HepG2 (cell line): ENCODE results near the gene REPIN1. TPM values are rescaled to one million over a fixed set of nuclear protein-coding genes. Genes with fewer than 3 reads are reported as not detected.

ENCODE experiments used
- ETV6 ChIP-seq: sonication (generic); formaldehyde crosslinking; conservative IDR thresholded peaks from 2 replicates; pipeline ENCODE4 v1.4.0; 2020; ENCODE audit warnings: missing genetic modification reagents
- GFI1 ChIP-seq: sonication (generic); formaldehyde crosslinking; IDR thresholded peaks from 2 replicates; pipeline ENCODE4 v1.5.0; 2020; ENCODE audit warnings: missing genetic modification reagents, mild to moderate bottlenecking, borderline replicate concordance
- HNF4A ChIP-seq: sonication (generic); formaldehyde crosslinking; IDR thresholded peaks from 2 replicates; pipeline ENCODE4 v1.4.0; 2020; ENCODE audit warnings: missing genetic modification reagents
- HNRNPL ChIP-seq: fragments of 200-400 bp; formaldehyde crosslinking; IDR thresholded peaks from 2 replicates; pipeline ENCODE4 v1.6.1; 2017; ENCODE audit warnings: mild to moderate bottlenecking, low read depth, low read length
- NCOA2 ChIP-seq: sonication (generic); formaldehyde crosslinking; IDR thresholded peaks from 2 replicates; pipeline ENCODE4 v1.8.0; 2022; ENCODE audit warnings: inconsistent platforms
- NFYB ChIP-seq: sonication (generic); formaldehyde crosslinking; IDR thresholded peaks from 2 replicates; pipeline ENCODE4 v1.4.0; 2020; ENCODE audit warnings: missing genetic modification reagents
- PHF5A ChIP-seq: IDR thresholded peaks from one replicate; pipeline ENCODE4 v1.6.1; 2018; ENCODE audit warnings: low read depth, missing genetic modification reagents; ENCODE audit not compliant: unreplicated experiment
- POLR2AphosphoS5 ChIP-seq: IDR thresholded peaks from 2 replicates; pipeline ENCODE4 v1.6.1; 2012; ENCODE audit warnings: low read depth, low read length
- REPIN1 ChIP-seq: sonication (generic); formaldehyde crosslinking; IDR thresholded peaks from 2 replicates; pipeline ENCODE4 v1.8.0; 2022; ENCODE audit warnings: missing genetic modification reagents, low read depth, mild to moderate bottlenecking, borderline replicate concordance
- ZBTB38 ChIP-seq: sonication (generic); formaldehyde crosslinking; IDR thresholded peaks from 2 replicates; pipeline ENCODE4 v1.5.1; 2020; ENCODE audit warnings: mild to moderate bottlenecking, missing genetic modification reagents
- ZMYM2 ChIP-seq: sonication (generic); formaldehyde crosslinking; IDR thresholded peaks from 2 replicates; pipeline ENCODE4 v1.8.0; 2022; ENCODE audit warnings: mild to moderate bottlenecking, missing genetic modification reagents
- ZNF256 ChIP-seq: sonication (generic); formaldehyde crosslinking; conservative IDR thresholded peaks from 2 replicates; pipeline ENCODE4 v1.4.0; 2020; ENCODE audit warnings: missing genetic modification reagents
- ZNF446 ChIP-seq: sonication (generic); formaldehyde crosslinking; IDR thresholded peaks from 2 replicates; pipeline ENCODE4 v1.5.0; 2020; ENCODE audit warnings: mild to moderate bottlenecking, missing genetic modification reagents
- ZNF713 ChIP-seq: sonication (generic); formaldehyde crosslinking; IDR thresholded peaks from 2 replicates; pipeline ENCODE4 v1.4.0; 2020; ENCODE audit warnings: mild to moderate bottlenecking, missing genetic modification reagents
- ZNF75D ChIP-seq: sonication (generic); formaldehyde crosslinking; IDR thresholded peaks from 2 replicates; pipeline ENCODE4 v1.8.1; 2023; ENCODE audit warnings: missing genetic modification reagents, mild to moderate bottlenecking, borderline replicate concordance
- ZSCAN12 ChIP-seq: sonication (generic); formaldehyde crosslinking; IDR thresholded peaks from 2 replicates; pipeline ENCODE4 v1.9.0; 2021; ENCODE audit warnings: mild to moderate bottlenecking, missing genetic modification reagents
- polyA plus RNA-seq, 8 experiments: library from polyadenylated mRNA; depleted of rRNA in 3 of 8; stranded (reverse) in 7 of 8; unstranded in 1 of 8; fragments of >200 nt; fragmentation: Illumina TruSeq in 4 of 8; extraction: Trizol in 4 of 8; gene quantifications; 2 replicates each; pipeline versions ENCODE4 v1.2.1 to v1.2.3, GENCODE V29; 2011 to 2016; ENCODE audit warnings: low read depth in 4 of 8, missing spikeins in 1 of 8, mixed read lengths in 1 of 8; ENCODE audit not compliant: insufficient read depth in 1 of 8
- total RNA-seq, 5 experiments: library from RNA; depleted of rRNA; stranded (reverse); fragments of >200 nt; fragmentation: Illumina TruSeq; extraction: Trizol; gene quantifications; 2 replicates each; pipeline ENCODE4 v1.2.3, GENCODE V29; 2016; ENCODE audit warnings: low read depth in 1 of 5
- TF ChIP-seq, protein P1 (sequence below): sonication (generic); formaldehyde crosslinking; IDR thresholded peaks from 2 replicates; pipeline ENCODE4 v1.8.0; 2022; ENCODE audit warnings: mild to moderate bottlenecking, missing genetic modification reagents, moderate library complexity
- TF ChIP-seq, protein P2 (sequence below): sonication (generic); formaldehyde crosslinking; conservative IDR thresholded peaks from 2 replicates; pipeline ENCODE4 v1.4.0; 2020; ENCODE audit warnings: mild to moderate bottlenecking, missing genetic modification reagents, moderate library complexity
- TF ChIP-seq, protein P3 (sequence below), 2 experiments: sonication (generic) in 1 of 2; formaldehyde crosslinking in 1 of 2; IDR thresholded peaks; 2 replicates each; pipeline versions ENCODE4 v1.6.1 to v1.9.0; 2014 to 2022; ENCODE audit warnings: antibody characterized with exemption in 1 of 2, borderline replicate concordance in 1 of 2, inconsistent platforms in 1 of 2, low read depth in 1 of 2, missing genetic modification reagents in 1 of 2

REPIN1 gene
- total and polyA plus RNA-seq, 2 of the 13 experiments (the other 11 are each of a cell fraction or from before 2014, with no cell fraction given), result 69.9 to 108 TPM

DNA sequence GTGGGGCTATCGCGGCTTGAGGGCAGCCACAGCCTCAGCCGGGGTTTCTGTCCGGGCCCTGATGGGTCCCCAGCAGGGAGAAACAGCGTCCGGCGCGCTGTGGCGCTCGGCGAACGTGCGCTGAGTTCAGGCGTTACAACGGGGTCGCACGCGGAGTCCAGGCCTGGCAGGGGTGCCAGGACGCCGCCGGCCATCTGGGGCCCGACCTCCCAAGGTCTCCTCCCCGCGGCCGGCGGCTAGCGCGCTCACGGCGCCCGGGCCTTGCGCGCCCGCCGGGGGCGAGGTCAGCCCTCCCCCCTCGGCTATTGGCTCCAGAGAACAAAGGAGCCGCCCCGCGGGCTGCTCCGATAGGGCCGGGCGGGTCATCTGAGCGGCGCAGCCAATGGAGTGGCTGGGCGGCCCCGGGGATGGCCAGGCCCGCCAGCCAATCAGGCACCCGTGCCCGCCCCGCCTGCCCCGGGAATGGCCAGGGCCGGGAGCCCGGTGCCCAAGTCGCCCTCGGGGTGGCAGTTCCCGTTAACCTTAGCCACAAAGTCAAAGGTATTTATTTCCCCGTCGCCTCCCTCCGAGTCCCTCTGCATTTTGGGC lies 10.3 kb downstream of the REPIN1 start, which contains the start of gene ZNF775 (continued):
- TF ChIP-seq, protein P1, sequence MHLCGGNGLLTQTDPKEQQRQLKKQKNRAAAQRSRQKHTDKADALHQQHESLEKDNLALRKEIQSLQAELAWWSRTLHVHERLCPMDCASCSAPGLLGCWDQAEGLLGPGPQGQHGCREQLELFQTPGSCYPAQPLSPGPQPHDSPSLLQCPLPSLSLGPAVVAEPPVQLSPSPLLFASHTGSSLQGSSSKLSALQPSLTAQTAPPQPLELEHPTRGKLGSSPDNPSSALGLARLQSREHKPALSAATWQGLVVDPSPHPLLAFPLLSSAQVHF (CRISPR knock-in tag), result no peak
- TF ChIP-seq, protein P2, sequence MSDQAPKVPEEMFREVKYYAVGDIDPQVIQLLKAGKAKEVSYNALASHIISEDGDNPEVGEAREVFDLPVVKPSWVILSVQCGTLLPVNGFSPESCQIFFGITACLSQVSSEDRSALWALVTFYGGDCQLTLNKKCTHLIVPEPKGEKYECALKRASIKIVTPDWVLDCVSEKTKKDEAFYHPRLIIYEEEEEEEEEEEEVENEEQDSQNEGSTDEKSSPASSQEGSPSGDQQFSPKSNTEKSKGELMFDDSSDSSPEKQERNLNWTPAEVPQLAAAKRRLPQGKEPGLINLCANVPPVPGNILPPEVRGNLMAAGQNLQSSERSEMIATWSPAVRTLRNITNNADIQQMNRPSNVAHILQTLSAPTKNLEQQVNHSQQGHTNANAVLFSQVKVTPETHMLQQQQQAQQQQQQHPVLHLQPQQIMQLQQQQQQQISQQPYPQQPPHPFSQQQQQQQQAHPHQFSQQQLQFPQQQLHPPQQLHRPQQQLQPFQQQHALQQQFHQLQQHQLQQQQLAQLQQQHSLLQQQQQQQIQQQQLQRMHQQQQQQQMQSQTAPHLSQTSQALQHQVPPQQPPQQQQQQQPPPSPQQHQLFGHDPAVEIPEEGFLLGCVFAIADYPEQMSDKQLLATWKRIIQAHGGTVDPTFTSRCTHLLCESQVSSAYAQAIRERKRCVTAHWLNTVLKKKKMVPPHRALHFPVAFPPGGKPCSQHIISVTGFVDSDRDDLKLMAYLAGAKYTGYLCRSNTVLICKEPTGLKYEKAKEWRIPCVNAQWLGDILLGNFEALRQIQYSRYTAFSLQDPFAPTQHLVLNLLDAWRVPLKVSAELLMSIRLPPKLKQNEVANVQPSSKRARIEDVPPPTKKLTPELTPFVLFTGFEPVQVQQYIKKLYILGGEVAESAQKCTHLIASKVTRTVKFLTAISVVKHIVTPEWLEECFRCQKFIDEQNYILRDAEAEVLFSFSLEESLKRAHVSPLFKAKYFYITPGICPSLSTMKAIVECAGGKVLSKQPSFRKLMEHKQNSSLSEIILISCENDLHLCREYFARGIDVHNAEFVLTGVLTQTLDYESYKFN, result peak; percentile 45; the same call in 1 of the 2 replicates
- TF ChIP-seq ZNF446 (no peak), POLR2AphosphoS5 (peak; percentile 78), ZNF713 (CRISPR knock-in tag) (no peak), ZSCAN12 (CRISPR knock-in tag) (0 out of 2 replicates have a peak, but pooled peaks have one; percentile 61), REPIN1 (no peak), ZNF256 (CRISPR knock-in tag) (0 out of 2 replicates have a peak, but pooled peaks have one; percentile 48), ZMYM2 (CRISPR knock-in tag) (no peak), HNF4A (no peak), NCOA2 (CRISPR knock-in tag) (peak; percentile 32; the same call in 1 of the 2 replicates), GFI1 (CRISPR knock-in tag) (peak; percentile 48; the same call in 1 of the 2 replicates), NFYB (peak; percentile 97), ZBTB38 (CRISPR knock-in tag) (0 out of 2 replicates have a peak, but pooled peaks have one; percentile 25), HNRNPL (peak; percentile 85; the same call in 1 of the 2 replicates), ZNF75D (no peak), PHF5A (peak; percentile 39), ETV6 (CRISPR knock-in tag) (peak; percentile 22)
- TF ChIP-seq, protein P3, sequence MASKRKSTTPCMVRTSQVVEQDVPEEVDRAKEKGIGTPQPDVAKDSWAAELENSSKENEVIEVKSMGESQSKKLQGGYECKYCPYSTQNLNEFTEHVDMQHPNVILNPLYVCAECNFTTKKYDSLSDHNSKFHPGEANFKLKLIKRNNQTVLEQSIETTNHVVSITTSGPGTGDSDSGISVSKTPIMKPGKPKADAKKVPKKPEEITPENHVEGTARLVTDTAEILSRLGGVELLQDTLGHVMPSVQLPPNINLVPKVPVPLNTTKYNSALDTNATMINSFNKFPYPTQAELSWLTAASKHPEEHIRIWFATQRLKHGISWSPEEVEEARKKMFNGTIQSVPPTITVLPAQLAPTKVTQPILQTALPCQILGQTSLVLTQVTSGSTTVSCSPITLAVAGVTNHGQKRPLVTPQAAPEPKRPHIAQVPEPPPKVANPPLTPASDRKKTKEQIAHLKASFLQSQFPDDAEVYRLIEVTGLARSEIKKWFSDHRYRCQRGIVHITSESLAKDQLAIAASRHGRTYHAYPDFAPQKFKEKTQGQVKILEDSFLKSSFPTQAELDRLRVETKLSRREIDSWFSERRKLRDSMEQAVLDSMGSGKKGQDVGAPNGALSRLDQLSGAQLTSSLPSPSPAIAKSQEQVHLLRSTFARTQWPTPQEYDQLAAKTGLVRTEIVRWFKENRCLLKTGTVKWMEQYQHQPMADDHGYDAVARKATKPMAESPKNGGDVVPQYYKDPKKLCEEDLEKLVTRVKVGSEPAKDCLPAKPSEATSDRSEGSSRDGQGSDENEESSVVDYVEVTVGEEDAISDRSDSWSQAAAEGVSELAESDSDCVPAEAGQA (IDR thresholded peaks at IDR 0.05; ENCODE audit: low read depth), result no peak
- TF ChIP-seq, protein P3 (CRISPR knock-in tag; IDR thresholded peaks at IDR 0.05; ENCODE audit: borderline replicate concordance), result 0 out of 2 replicates have a peak, but pooled peaks have one; percentile 78
